MCF 10A (cell line): ENCODE results near the gene ALKAL2. TPM values are rescaled to one million over a fixed set of nuclear protein-coding genes. Genes with fewer than 3 reads are reported as not detected.

ENCODE experiments used
- BruUV-seq: library from RNA; stranded (reverse); fragments of 400-500 nt; replicated peaks from 2 replicates; lab custom pipeline; 2021; lab: Mats Ljungman, UMichigan
- CTCF ChIA-PET: fragments of 300-600 bp; sonication (Branson Sonifier 250); formaldehyde crosslinking; extraction: SDS; loops from one replicate; lab custom pipeline; 2021; ENCODE audit warnings: antibody characterized with exemption, inconsistent platforms; lab: Yijun Ruan, JAX
- POLR2A ChIA-PET: fragments of 300-600, 350-650 bp; sonication (Branson Sonifier 250); formaldehyde crosslinking; extraction: SDS; loops from one replicate; lab custom pipeline; 2020; ENCODE audit warnings: antibody characterized with exemption, inconsistent platforms; lab: Yijun Ruan, JAX
- DNase-seq: peaks from one replicate; pipeline ENCODE4 v3.0.0-alpha.2; 2018; ENCODE audit not compliant: unreplicated experiment
- H3K27ac Mint-ChIP-seq: one replicate; pipeline ENCODE4 v1.8.0; 2022; ENCODE audit warnings: mild to moderate bottlenecking, low read depth, mixed read lengths; ENCODE audit not compliant: unreplicated experiment
- H3K27me3 Mint-ChIP-seq: one replicate; pipeline ENCODE4 v1.8.0; 2022; ENCODE audit warnings: mixed read lengths; ENCODE audit not compliant: insufficient read depth, unreplicated experiment
- H3K36me3 Mint-ChIP-seq: one replicate; pipeline ENCODE4 v1.8.0; 2022; ENCODE audit warnings: mild to moderate bottlenecking, moderate library complexity, mixed read lengths; ENCODE audit not compliant: insufficient read depth, unreplicated experiment
- H3K4me1 Mint-ChIP-seq: one replicate; pipeline ENCODE4 v1.8.0; 2022; ENCODE audit warnings: mixed read lengths; ENCODE audit not compliant: insufficient read depth, unreplicated experiment
- H3K4me3 Mint-ChIP-seq: one replicate; pipeline ENCODE4 v1.8.0; 2022; ENCODE audit warnings: mild to moderate bottlenecking, moderate library complexity, mixed read lengths; ENCODE audit not compliant: unreplicated experiment
- H3K9me3 Mint-ChIP-seq: one replicate; pipeline ENCODE4 v1.8.0; 2022; ENCODE audit warnings: mixed read lengths; ENCODE audit not compliant: unreplicated experiment
- intact Hi-C: fragments of 100-400 bp; cut with micrococcal nuclease; formaldehyde crosslinking; loops from 2 replicates; pipeline ENCODE4 v1.14.1; 2022
- total RNA-seq: library from RNA; stranded (reverse); gene quantifications from 2 replicates; pipeline ENCODE4 v1.2.3, GENCODE V29; 2022
- TF ChIP-seq, protein P1 (sequence below): fragments of 200-600 bp; IDR thresholded peaks from one replicate; pipeline ENCODE4 v1.8.0; 2022; ENCODE audit warnings: antibody characterized with exemption, mild to moderate bottlenecking; ENCODE audit not compliant: unreplicated experiment

Gene ALKAL2
- total RNA-seq, 1 experiment from 2014 or later, result not detected

- Mint-ChIP-seq H3K36me3 (no peaks in the 10 kb centered on the region), H3K9me3 (no peaks in the 10 kb centered on the region), H3K4me1 (peaks cover 7% of the 10 kb centered on the region), H3K27me3 (peaks cover 7% of the 10 kb centered on the region), H3K27ac (no peak overlapping the region), H3K4me3 (peak overlapping the region; percentile 31)
- TF ChIP-seq, protein P1, sequence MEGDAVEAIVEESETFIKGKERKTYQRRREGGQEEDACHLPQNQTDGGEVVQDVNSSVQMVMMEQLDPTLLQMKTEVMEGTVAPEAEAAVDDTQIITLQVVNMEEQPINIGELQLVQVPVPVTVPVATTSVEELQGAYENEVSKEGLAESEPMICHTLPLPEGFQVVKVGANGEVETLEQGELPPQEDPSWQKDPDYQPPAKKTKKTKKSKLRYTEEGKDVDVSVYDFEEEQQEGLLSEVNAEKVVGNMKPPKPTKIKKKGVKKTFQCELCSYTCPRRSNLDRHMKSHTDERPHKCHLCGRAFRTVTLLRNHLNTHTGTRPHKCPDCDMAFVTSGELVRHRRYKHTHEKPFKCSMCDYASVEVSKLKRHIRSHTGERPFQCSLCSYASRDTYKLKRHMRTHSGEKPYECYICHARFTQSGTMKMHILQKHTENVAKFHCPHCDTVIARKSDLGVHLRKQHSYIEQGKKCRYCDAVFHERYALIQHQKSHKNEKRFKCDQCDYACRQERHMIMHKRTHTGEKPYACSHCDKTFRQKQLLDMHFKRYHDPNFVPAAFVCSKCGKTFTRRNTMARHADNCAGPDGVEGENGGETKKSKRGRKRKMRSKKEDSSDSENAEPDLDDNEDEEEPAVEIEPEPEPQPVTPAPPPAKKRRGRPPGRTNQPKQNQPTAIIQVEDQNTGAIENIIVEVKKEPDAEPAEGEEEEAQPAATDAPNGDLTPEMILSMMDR, result peak; percentile 29
- intact Hi-C loops, result no loop called here
- ChIA-PET POLR2A (interaction anchor here (0.7 to 1.1 kb wide), 2 partner anchors 286 to 345 kb away, joined by 3 to 4 read pairs; no protein-coding TSS in a partner anchor), CTCF (interaction anchor here (0.6 to 1.1 kb wide), 8 partner anchors 8 to 346 kb away, joined by 3 to 6 read pairs (median 3); no protein-coding TSS in a partner anchor)
- DNase-seq, result peak; percentile 27
- BruUV-seq, result no TSS peak
Measured at GRCh38 chr2:290090-290722, 2.3 kb upstream of the ALKAL2 start.

- DNase-seq, result peak; percentile 8
- intact Hi-C loops, result no loop called here
- Mint-ChIP-seq H3K4me3 (peak overlapping the region; percentile 31), H3K4me1 (peaks cover 12% of the 10 kb centered on the region), H3K27me3 (no peaks in the 10 kb centered on the region), H3K36me3 (no peaks in the 10 kb centered on the region), H3K9me3 (no peaks in the 10 kb centered on the region), H3K27ac (no peak overlapping the region)
- POLR2A ChIA-PET, result interaction anchor here (1.1 kb wide), 1 partner anchor 346 kb away, joined by 4 read pairs; no protein-coding TSS in a partner anchor
- BruUV-seq, result no TSS peak
- CTCF ChIA-PET, result interaction anchor here (0.7 to 0.8 kb wide), 3 partner anchors 26 to 239 kb away, joined by 3 to 5 read pairs (median 3); no protein-coding TSS in a partner anchor
- TF ChIP-seq, protein P1, result no peak
Measured at GRCh38 chr2:289362-290089, 1.6 kb upstream of the ALKAL2 start.

GRCh38 chr2:288758-289361, 969 bp upstream of the ALKAL2 start:
- Mint-ChIP-seq H3K27me3 (no peaks in the 10 kb centered on the region), H3K36me3 (no peaks in the 10 kb centered on the region), H3K27ac (no peak overlapping the region), H3K9me3 (no peaks in the 10 kb centered on the region), H3K4me1 (peaks cover 12% of the 10 kb centered on the region), H3K4me3 (no peak overlapping the region)
- DNase-seq, result no peak
- no TSS peak for BruUV-seq
- ChIA-PET CTCF (no interaction called here), POLR2A (no interaction called here)
- intact Hi-C loops, result no loop called here
- TF ChIP-seq, protein P1, result no peak

DNA sequence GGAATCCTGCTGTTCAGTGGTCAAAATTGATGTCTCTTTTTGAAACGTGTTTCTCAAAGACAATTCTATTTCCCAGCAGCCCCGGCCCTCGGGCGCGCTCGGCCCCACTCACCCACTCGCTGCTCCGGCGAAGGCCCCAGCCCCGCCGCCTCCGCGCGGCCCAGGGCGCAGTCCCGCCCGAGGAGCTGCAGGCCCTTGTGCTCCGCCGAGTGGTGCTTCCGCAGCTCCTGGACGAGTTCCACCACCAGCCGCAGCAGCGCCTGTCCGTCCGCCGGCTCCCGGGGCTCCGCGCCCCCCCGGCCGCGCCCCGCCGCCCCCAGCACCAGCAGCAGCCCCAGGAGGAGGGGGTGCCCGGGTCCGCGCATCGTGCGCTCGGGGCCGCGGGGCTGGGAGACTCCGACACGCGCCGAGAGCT, 413 bp downstream of the ALKAL2 start:
- intact Hi-C loops, result no loop called here
- no peak for DNase-seq
- Mint-ChIP-seq H3K36me3 (no peaks in the 10 kb centered on the region), H3K27ac (no peak overlapping the region), H3K4me3 (no peak overlapping the region), H3K27me3 (no peaks in the 10 kb centered on the region), H3K9me3 (no peaks in the 10 kb centered on the region), H3K4me1 (peaks cover 12% of the 10 kb centered on the region)
- ChIA-PET CTCF (interaction anchor here (0.6 to 0.7 kb wide), 3 partner anchors 40 to 86 kb away, joined by 3 to 5 read pairs (median 3); no protein-coding TSS in a partner anchor), POLR2A (interaction anchor here (1.0 kb wide), 1 partner anchor 14 kb away, joined by 3 read pairs; no protein-coding TSS in a partner anchor)
- BruUV-seq, result no TSS peak
- TF ChIP-seq, protein P1, result no peak
